Measurements from ENCODE around the gene ADAP1. TPM values are rescaled to one million over a fixed set of nuclear protein-coding genes. Genes with fewer than 3 reads are reported as not detected.

ADAP1 gene
- total RNA-seq, 2 donors from 2014 or later, result 24.5 to 24.6 TPM

DNA sequence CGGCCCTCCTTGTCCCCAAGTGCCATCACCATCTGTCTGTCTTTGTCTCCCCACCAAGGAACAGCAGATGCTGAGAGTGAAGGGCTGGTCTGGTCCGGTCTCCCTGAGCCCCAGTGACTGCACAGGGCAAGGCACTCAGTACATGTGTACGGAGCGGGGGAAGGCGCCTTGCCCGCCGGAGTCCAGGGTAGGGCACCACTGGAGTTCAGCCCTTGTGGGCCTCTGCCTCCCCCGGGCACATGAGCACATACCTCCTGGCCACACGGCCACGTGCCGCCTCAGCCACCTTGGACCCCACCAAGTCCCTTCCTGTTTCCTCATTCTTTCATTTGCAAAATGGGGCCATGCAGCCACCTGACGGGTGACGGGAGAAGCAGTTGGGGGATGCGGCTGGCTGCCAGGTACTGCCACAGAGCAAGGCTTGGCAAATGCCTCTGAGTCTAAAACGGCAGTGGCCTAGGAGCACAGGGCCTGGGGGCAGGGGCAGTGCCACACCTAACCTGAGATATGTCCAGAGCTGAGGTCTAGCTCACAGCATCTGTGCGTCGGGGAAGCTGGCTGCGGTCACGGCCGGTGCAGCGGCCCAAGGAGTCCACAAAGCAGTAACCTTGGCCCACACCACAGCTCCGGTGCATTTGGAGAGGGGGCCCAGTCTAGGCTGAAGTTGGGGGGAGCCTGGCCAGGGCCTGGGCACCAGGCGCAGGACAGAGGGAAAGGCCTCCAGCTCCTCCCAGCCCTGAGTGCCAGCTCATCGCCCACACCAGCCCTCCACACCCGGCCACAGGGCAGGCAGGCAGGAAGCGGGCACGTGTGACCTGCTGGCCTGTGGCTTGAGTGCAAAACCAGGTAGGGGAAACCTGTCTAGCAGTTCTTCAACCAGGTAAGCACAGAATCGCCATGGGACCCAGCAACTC is 5.2 kb downstream of the ADAP1 start:
- H3K4me3 ChIP-seq, result no peak overlapping the region
- no peaks in the 10 kb centered on the region for H3K9me3 ChIP-seq
- ATAC-seq (ENCODE audit: insufficient number of reproducible peaks, low FRiP score, low read depth), result no peak
- no peak overlapping the region for H3K27ac ChIP-seq
- peaks cover 3 to 12% of the 10 kb centered on the region in 2 donors for H3K4me1 ChIP-seq (ENCODE audit: control insufficient read depth in 1 of 2, low read depth in 2 of 2)
- no peak for DNase-seq (ENCODE audit: low spot score)
- TF ChIP-seq, protein P1, sequence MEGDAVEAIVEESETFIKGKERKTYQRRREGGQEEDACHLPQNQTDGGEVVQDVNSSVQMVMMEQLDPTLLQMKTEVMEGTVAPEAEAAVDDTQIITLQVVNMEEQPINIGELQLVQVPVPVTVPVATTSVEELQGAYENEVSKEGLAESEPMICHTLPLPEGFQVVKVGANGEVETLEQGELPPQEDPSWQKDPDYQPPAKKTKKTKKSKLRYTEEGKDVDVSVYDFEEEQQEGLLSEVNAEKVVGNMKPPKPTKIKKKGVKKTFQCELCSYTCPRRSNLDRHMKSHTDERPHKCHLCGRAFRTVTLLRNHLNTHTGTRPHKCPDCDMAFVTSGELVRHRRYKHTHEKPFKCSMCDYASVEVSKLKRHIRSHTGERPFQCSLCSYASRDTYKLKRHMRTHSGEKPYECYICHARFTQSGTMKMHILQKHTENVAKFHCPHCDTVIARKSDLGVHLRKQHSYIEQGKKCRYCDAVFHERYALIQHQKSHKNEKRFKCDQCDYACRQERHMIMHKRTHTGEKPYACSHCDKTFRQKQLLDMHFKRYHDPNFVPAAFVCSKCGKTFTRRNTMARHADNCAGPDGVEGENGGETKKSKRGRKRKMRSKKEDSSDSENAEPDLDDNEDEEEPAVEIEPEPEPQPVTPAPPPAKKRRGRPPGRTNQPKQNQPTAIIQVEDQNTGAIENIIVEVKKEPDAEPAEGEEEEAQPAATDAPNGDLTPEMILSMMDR (IDR thresholded peaks at IDR 0.05), result no peak
- no peaks in the 10 kb centered on the region for H3K27me3 ChIP-seq (replicated peaks; ENCODE audit: insufficient read depth)
- no peaks in the 10 kb centered on the region for H3K36me3 ChIP-seq

DNA sequence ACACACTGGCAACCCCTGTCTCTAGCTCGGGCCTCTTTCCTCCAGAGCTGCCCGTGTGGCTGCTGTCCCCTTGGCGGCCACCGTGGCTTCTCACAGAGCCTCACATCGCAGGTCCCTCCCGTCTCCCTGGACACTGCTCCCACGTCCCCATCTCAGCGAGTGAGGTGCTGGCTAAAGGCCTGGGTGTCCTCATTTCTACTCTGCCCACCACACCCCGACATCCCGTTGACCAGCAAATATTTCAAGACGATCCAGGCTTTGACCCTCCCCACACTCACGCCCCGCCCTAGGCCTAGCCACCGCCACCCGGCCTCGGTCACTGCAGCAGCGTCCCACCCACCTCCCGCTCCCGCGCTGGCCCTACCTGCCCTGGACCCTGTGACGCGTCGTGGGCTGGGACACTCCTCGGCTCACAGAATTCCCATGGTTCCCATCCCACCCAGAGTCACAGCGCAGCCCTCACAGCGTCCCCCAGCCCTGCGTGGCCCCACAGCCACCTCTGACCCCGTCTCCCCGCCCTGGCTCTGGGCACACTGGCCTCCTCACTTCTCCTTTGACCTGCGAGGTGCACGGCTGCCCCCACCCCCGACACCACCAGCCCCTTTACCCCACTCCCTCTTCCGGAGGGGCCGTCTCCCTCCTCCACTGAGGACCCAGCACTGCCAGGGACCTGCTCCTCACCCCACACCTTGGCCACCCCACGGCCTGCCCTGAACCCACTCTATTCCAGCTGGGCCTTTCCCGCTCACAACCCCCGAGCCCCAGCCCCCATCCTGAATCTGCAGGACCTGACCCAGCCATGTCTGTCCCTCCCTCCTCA is 6.9 kb downstream of the ADAP1 start:
- Histone ChIP-seq H3K9me3 (no peaks in the 10 kb centered on the region), H3K4me3 (no peak overlapping the region), H3K4me1 (ENCODE audit: control insufficient read depth in 1 of 2, low read depth in 2 of 2) (no peaks in the 10 kb centered on the region), H3K27me3 (replicated peaks; ENCODE audit: insufficient read depth) (no peaks in the 10 kb centered on the region), H3K36me3 (no peaks in the 10 kb centered on the region), H3K27ac (no peak overlapping the region)
- TF ChIP-seq, protein P1 (IDR thresholded peaks at IDR 0.05), result no peak
- ATAC-seq (ENCODE audit: insufficient number of reproducible peaks, low FRiP score, low read depth) (no peak), DNase-seq (ENCODE audit: low spot score) (no peak)

GRCh38 chr7:946256-946996 is 8.1 kb downstream of the ADAP1 start:
- H3K27ac ChIP-seq, result no peak overlapping the region
- ATAC-seq (ENCODE audit: insufficient number of reproducible peaks, low FRiP score, low read depth), result no peak
- TF ChIP-seq, protein P1 (IDR thresholded peaks at IDR 0.05), result no peak
- H3K27me3 ChIP-seq (replicated peaks; ENCODE audit: insufficient read depth), result no peaks in the 10 kb centered on the region
- no peaks in the 10 kb centered on the region for H3K9me3 ChIP-seq
- H3K36me3 ChIP-seq, result no peaks in the 10 kb centered on the region
- no peaks in the 10 kb centered on the region for H3K4me1 ChIP-seq (ENCODE audit: control insufficient read depth in 1 of 2, low read depth in 2 of 2)
- H3K4me3 ChIP-seq, result no peak overlapping the region
- no peak for DNase-seq (ENCODE audit: low spot score)

- H3K9me3 ChIP-seq, result no peaks in the 10 kb centered on the region
- H3K4me3 ChIP-seq, result no peak overlapping the region
- no peaks in the 10 kb centered on the region for H3K4me1 ChIP-seq (ENCODE audit: control insufficient read depth in 1 of 2, low read depth in 2 of 2)
- ATAC-seq (ENCODE audit: insufficient number of reproducible peaks, low FRiP score, low read depth) (no peak), DNase-seq (ENCODE audit: low spot score) (no peak)
- no peaks in the 10 kb centered on the region for H3K27me3 ChIP-seq (replicated peaks; ENCODE audit: insufficient read depth)
- H3K27ac ChIP-seq, result no peak overlapping the region
- H3K36me3 ChIP-seq, result no peaks in the 10 kb centered on the region
- TF ChIP-seq, protein P1 (IDR thresholded peaks at IDR 0.05), result no peak
Observed at GRCh38 chr7:945556-946255, 8.8 kb downstream of the ADAP1 start.

Measured in thoracic aorta (tissue), 2 donors.